Anterior cingulate cortex (tissue), 58 donors: ENCODE data around the gene INTS15.
"Not testable (repeated sequence)": the region's sequence is repeated elsewhere in the genome, so short reads cannot be mapped to it uniquely, and the experiment has no call there.

Experiments used
- DNase-seq, 58 donors: peaks; one replicate each; lab custom pipeline; 2025; lab: John Stamatoyannopoulos, UW

INTS15 gene

GRCh38 chr7:6576024-6576866, 13.6 kb upstream of the INTS15 start:
- no peak for DNase-seq

GRCh38 chr7:6576867-6577368, 12.9 kb upstream of the INTS15 start:
- not testable (repeated sequence) for DNase-seq

DNA sequence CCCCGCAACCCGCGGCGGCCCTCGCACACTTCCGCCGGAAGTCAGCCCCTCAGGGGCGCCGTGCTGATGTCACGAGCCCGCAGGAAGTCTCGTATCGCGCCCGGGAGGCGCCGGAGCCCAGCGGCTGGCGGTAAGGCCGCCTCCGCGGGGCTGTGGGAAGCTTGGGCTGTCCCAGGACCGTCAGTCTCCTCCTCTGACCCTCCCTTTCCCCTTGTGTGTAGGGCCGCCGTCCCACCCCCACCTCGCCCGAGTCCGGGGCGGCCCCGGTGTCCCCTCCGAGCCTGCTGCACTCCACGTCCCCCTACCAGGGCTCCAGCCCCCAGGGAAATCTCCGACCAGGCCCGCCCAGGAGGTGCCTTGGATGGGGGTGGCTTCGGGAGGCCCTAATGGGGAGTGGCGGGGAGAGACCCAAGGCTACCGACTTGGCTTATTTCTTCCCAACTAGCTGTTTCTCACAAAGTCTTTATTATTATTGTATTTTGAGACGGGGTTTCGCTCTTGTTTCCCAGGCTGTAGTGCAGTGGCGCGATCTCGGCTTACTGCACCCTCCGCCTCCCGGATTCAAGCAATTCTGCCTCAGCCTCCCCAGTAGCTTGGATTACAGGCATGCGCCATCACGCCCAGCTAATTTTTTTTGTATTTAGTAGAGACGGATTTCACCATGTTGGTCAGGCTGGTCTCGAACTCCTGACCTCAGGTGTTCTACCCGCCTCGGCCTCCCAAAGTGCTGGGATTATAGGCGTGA, 12.3 kb upstream of the INTS15 start, which contains the start of gene ZDHHC4:
Gene ZDHHC4 (plus strand): TSS at position 86 of the 745 bp plus-strand sequence. CDS start 3,108 bp downstream, outside the sequence.
- peak in 57 of 58 donors; percentile 27 to 90 (median 78) for DNase-seq

DNA sequence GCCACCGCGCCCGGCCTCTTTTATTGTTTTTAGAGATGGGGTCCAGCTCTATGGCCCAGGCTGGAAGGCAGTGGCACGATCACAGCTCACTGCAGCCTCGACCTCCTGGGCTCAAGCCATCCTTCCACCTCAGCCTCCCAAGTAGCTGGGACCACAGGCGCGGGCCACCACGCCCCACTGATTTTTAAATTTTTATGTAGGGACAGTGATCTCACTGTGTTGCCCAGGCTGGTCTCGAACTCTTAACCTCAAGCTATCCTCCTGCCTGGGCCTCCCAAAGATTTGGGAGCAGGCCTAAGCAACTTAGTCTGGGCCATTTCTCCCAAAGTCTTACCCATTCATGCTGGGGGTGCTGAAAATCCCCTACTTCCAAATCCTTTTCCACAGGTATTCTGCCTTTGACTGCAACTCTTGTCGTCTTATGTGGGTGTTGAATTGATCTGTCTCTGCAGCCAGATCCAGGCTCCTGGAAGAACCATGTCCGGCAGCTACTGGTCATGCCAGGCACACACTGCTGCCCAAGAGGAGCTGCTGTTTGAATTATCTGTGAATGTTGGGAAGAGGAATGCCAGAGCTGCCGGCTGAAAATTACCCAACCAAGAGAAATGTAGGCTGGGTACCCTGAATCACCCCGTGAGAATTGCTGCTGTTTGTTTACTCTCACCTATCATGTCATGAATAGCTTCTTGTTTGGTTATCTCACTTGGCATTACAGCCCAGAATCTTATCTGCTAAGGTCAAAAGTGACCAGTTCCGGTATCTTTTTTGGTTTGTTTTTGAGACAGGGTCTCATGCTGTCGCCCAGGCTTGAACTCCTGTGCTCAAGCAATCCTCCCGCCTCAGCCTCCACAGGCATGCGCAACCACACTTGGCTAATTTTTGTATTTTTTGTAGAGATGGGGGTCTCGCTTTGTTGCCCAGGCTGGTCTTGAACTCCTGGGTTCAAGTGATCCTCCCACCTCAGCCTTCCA, 11.4 kb upstream of the INTS15 start:
- no peak for DNase-seq

- DNase-seq: peak in 1 of 58 donors; percentile 12
These were observed 10.4 kb upstream of the INTS15 start for GRCh38 chr7:6579446-6579845.

DNA sequence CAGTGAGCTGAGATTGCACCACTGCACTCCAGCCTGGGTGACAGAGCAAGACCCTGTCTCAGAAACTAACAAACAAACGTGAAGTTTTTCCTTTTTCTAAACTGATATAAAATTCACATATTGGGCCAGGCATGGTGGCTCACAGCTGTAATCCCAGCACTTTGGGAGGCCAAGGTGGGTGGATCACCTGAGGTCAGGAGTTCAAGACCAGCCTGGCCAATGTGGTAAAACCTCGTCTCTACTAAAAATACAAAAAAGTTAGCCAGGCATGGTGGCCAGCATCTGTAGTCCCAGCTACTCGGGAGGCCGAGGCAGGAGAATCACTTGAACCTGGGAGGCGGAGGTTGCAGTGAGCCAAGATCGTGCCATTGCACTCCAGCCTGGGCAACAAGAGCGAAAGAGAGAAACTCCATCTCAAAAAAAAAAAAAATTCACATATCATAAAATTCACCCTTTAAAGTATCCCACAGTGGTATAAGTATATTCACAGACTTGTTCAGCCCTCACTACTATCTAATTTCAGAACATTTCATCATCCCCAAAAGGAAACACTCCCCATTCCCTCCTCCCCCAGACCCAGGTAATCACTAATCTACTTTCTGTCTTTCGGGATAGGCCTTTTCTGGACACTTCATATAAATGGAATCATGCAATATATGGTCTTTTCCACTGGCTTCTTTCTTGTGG, 3.9 kb upstream of the INTS15 start:
- not testable (repeated sequence) for DNase-seq

GRCh38 chr7:6588566-6588965, 1.3 kb upstream of the INTS15 start:
- DNase-seq: no peak

- peak in 1 of 58 donors; percentile 64 for DNase-seq
These were observed 531 bp upstream of the INTS15 start for GRCh38 chr7:6589151-6589828.

DNA sequence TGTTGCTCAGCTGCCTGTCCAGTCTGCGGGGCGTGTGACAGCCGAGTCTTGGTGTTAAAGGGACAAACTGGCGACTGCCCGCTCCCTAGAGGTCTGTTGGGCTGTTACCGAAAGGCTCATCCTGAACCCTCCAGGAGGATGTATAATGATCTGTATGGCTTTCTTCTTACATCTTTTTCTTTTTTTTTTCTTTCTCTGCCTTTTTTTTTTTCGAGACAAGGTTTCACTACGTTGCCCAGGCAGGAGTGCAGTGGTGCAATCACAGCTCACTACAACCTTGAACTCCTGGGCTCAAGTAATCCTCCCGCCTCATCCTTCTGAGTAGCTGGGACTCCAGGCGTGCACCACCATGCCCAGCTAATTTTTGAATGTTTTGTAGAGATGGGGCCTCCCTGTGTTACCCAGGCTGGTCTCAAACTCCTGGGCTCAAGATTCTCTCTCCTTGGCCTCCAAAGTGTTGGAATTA, 857 bp downstream of the INTS15 start:
- DNase-seq: no peak

- no peak for DNase-seq
These were observed 10.3 kb downstream of the INTS15 start for GRCh38 chr7:6600093-6600492.

DNA sequence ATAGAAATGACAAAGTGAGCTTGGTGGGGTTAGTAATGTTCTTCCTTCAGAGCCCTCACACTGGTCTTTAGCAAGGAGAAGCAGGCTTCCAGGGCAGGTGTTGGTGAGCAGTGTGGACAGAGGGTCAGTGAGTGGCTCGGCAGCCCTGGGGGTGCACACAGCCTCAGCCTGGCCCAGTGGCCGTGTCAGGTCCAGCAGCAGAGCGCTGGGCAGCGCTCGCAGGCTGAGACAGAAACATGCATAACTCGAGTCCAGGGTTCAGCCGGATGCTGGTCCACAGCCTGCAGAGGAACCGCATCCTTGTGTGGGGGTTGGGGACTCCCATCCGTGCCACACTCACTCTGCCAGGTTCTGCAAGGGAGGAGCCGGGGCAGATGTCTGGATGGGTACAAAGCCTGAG, 14.6 kb downstream of the INTS15 start:
- DNase-seq: peak in 1 of 58 donors; percentile 2

- no peak for DNase-seq
These were observed 17.2 kb downstream of the INTS15 start for GRCh38 chr7:6606866-6607583.

- no peak for DNase-seq
These were observed 17.8 kb downstream of the INTS15 start for GRCh38 chr7:6607651-6608051.

DNA sequence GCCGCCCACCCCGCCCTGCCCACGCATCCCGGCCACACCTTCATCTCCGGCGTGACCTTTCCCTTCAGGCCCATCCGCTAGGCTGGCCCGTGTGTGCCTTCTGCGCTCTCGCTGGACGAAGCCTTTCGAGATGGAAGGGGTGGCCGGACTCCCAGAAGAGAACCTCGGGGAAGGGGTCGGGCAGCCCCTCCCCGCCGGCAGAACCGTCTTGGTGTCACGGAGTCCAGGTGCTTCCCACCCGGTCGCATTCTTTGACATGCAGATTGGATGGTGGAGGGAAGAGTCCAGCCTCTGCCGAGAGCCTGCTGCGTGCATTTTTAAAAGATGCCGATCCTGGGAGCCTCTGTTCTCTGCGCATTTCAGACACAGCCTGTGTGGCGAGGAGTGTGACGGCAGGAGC, 18.3 kb downstream of the INTS15 start:
- no peak for DNase-seq

DNA sequence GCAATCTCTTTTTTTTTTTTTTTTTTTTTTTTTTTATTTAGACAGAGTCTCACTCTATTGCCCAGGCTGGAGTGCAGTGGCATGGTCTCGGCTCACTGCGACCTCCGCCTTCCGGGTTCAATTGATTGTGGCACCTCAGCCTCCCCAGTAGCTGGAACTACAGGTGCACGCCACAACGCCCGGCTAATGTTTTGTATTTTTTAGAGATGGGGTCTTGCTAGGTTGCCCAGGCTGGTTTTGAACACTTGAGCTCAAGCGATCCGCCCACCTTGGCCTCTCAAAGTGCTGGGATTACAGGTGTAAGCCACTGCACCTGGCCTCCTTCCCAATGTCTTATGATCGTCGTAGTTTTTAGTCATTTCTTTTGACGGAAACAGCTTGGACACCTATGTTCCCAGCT, 19.0 kb downstream of the INTS15 start:
- DNase-seq: no peak

GRCh38 chr7:6612819-6613218, 23.0 kb downstream of the INTS15 start:
- DNase-seq: no peak

DNA sequence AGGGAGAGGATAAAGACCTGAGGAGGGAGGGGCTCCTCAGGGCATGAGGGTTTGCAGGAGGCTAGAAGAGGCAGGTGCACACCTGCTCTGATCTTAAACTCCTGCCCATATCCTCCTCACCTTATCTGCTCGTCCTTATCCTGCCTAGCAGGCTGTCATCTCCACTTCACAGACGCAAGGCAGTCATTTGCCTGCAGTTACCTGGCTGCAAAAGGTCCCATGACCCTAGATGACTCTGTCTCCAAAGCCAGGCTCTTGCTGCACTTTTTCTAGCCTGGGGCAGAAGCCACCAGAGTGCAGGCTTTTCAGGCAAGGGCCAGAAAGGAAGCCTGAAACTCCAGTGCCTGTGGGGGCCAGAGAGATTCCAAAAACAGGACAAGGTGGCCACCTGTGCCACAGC, 23.9 kb downstream of the INTS15 start:
- no peak for DNase-seq
